ENCODE results near the gene PPIL4. TPM values are rescaled to one million over a fixed set of nuclear protein-coding genes. Genes with fewer than 3 reads are reported as not detected.

The PPIL4 gene
- total RNA-seq, 2 experiments from 2014 or later = 21.5 to 23.6 TPM

DNA sequence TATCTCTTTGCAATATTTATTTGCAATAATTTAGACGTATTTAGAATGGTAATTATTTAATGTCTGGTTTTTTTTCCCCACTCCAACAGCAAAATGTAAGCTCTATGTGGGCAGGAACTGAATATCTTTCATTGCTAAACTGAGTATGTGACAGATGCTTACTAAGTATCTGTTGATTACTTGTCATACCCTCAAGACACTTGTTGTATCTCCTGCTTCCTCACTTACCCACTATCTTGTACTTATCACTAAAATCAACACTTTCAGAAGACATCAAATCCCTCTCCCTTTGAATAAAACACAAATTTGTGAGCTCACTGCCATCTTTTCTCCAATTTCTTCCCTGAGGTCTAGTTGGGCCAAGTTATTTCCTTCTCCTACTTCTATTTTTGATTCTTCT, 30.3 kb downstream of the PPIL4 start:
- DNase-seq = no peak
- H3K9me3 Mint-ChIP-seq = peaks cover 8% of the 10 kb centered on the region
- no peak overlapping the region for H3K4me3 Mint-ChIP-seq
- intact Hi-C loops (cut with micrococcal nuclease) = loop anchor here (10.0 kb wide), 1 partner anchor 51 kb away; no protein-coding TSS in a partner anchor
- peak overlapping the region; percentile 69 for H3K27ac Mint-ChIP-seq
- no peaks in the 10 kb centered on the region for H3K27me3 Mint-ChIP-seq
- H3K4me1 Mint-ChIP-seq (ENCODE audit: low read depth) = peaks cover 53% of the 10 kb centered on the region
- ChIA-PET POLR2A (interaction anchor here (0.8 to 1.5 kb wide), 2 partner anchors 20 to 26 kb away, joined by 4 to 14 read pairs; no protein-coding TSS in a partner anchor), CTCF (interaction anchor here (0.6 to 4.5 kb wide), 15 partner anchors 7 to 469 kb away, joined by 3 to 52 read pairs (median 7); partner anchors contain the start of gene PPIL4)
- peaks cover 33% of the 10 kb centered on the region for H3K36me3 Mint-ChIP-seq

DNA sequence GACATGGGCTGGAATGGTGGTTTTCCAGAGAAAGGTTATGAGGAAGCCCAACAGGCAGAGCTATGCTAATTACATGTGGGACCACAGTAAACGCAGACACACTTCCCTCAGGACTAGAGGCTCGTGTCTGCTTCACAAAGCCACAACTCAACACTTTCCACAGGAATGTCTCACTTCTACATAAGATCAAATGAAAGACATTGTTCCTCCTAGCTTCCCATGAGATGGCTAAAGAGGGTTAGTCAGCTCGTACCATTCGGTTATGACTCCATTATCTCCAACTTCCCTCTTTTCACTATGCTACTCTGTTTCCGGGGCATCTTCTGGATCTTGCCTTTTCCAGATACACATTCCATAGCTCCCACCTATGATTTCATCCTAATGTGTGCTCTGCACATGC, 31.9 kb downstream of the PPIL4 start:
- Mint-ChIP-seq H3K36me3 (peaks cover 35% of the 10 kb centered on the region), H3K9me3 (peaks cover 8% of the 10 kb centered on the region), H3K27ac (peak overlapping the region; percentile 23), H3K27me3 (no peaks in the 10 kb centered on the region), H3K4me3 (no peak overlapping the region), H3K4me1 (ENCODE audit: low read depth) (peaks cover 59% of the 10 kb centered on the region)
- ChIA-PET POLR2A (interaction anchor here (0.9 kb wide), 1 partner anchor 19 kb away, joined by 3 read pairs; no protein-coding TSS in a partner anchor), CTCF (interaction anchor here (0.8 to 2.0 kb wide), 5 partner anchors 26 to 82 kb away, joined by 3 to 7 read pairs (median 4); partner anchors contain the start of gene ZC3H12D)
- no peak for DNase-seq
- intact Hi-C loops (cut with micrococcal nuclease) = loop anchor here (10.0 kb wide), 1 partner anchor 49 kb away; no protein-coding TSS in a partner anchor

DNA sequence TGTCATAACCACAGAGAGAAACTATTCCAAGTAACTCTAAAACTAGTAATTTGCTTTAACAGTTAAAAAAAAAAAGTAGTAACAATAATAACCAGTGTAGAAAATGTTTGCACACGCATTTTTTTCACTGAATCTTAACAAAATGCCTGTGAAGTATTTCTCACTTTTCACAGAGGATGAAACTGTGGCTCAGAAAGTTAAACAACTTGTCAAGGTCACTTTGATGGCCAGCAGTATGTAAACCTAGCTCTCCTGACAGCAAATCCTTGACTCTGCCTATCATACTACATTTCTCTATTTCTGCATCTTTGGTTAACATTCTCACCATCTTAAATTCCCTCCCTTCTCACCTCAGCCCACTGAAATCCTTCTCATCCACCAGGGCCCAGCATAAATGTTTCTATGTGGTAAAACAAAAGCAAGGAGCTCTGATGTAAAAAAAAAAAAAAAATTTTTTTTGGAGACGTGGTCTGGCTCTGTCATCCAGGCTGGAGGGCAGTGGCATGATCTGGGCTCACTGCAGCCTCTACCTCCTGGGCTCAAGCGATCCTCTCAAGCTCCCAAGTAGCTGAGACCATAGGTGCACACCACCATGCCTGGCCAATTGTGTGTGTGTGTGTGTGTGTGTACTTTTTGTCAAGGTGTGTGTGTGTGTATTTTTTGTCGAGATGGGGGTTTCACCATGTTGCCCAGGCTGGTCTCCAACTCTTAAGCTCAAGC, 34.9 kb downstream of the PPIL4 start:
- ChIA-PET POLR2A (interaction anchor here (0.5 to 2.5 kb wide), 3 partner anchors 15 to 174 kb away, joined by 6 to 17 read pairs (median 9); no protein-coding TSS in a partner anchor), CTCF (interaction anchor here (0.6 to 2.5 kb wide), 5 partner anchors 11 to 478 kb away, joined by 3 to 17 read pairs (median 3); partner anchors contain the start of gene ZC3H12D)
- Mint-ChIP-seq H3K4me3 (no peak overlapping the region), H3K27me3 (no peaks in the 10 kb centered on the region), H3K4me1 (ENCODE audit: low read depth) (peaks cover 67% of the 10 kb centered on the region), H3K36me3 (peaks cover 34% of the 10 kb centered on the region), H3K9me3 (peaks cover 8% of the 10 kb centered on the region), H3K27ac (peak overlapping the region; percentile 95)
- no peak for DNase-seq
- intact Hi-C loops (cut with micrococcal nuclease) = loop anchor here (10.0 kb wide), 1 partner anchor 46 kb away; no protein-coding TSS in a partner anchor

DNA sequence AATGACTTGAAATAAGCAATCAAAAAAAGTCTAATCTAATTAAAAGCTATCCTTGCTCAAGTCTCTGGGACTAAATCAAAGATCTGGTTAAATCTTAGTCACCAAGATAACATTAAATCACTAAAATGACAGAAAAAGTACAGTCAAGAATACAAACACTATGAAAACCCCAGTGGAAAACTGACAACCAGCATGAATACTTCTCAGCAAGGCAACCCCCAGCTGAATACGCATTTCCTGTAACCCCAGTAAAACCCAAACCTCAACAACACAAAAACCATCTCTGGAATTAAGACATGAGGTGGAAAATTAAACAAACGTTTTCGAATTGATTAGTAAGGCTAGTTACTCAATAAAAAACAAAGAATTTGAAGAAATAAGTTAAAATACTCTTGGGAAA, 37.4 kb downstream of the PPIL4 start:
- H3K27me3 Mint-ChIP-seq = no peaks in the 10 kb centered on the region
- H3K4me1 Mint-ChIP-seq (ENCODE audit: low read depth) = peaks cover 70% of the 10 kb centered on the region
- no peaks in the 10 kb centered on the region for H3K9me3 Mint-ChIP-seq
- intact Hi-C loops (cut with micrococcal nuclease) = loop anchor here (1.0 to 10.0 kb wide), 4 partner anchors 13 to 294 kb away; partner anchors contain the start of gene ZC3H12D
- peak overlapping the region; percentile 95 for H3K27ac Mint-ChIP-seq
- peaks cover 34% of the 10 kb centered on the region for H3K36me3 Mint-ChIP-seq
- peak; percentile 68 for DNase-seq
- POLR2A ChIA-PET = interaction anchor here (0.8 to 2.4 kb wide), 9 partner anchors 9 to 476 kb away, joined by 3 to 40 read pairs (median 4); no protein-coding TSS in a partner anchor
- CTCF ChIA-PET = interaction anchor here (1.0 to 2.6 kb wide), 12 partner anchors 8 to 480 kb away, joined by 3 to 21 read pairs (median 4); partner anchors contain the start of gene PPIL4
- peak overlapping the region; percentile 50 for H3K4me3 Mint-ChIP-seq

DNA sequence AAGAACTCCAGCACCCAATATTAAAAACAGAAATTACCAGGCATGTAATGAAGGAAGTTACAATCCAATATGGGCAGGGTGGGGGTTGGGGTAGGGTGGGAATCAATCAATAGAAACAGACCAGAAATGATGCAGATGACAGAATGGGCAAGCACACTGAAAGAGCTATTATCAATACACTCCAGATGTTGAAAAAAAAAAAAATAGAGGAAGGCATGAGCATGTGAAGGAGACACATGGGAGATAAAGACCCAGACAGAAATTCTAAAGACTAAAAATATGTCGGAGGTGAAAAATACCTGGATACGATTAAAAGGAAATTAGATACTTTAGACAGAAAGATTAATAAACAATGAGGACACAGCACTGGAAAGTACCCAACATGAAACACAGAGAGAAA, 42.0 kb downstream of the PPIL4 start:
- Mint-ChIP-seq H3K9me3 (no peaks in the 10 kb centered on the region), H3K4me3 (no peak overlapping the region), H3K36me3 (peaks cover 32% of the 10 kb centered on the region), H3K4me1 (ENCODE audit: low read depth) (peaks cover 77% of the 10 kb centered on the region), H3K27ac (peak overlapping the region; percentile 79), H3K27me3 (no peaks in the 10 kb centered on the region)
- ChIA-PET CTCF (interaction anchor here (2.0 to 2.3 kb wide), 2 partner anchors 9 to 12 kb away, joined by 7 to 10 read pairs; no protein-coding TSS in a partner anchor), POLR2A (interaction anchor here (1.0 to 2.9 kb wide), 4 partner anchors 9 to 171 kb away, joined by 4 to 12 read pairs (median 6); partner anchors contain the start of gene ZC3H12D)
- DNase-seq = no peak
- intact Hi-C loops (cut with micrococcal nuclease) = loop anchor here (10.0 kb wide), 1 partner anchor 289 kb away; no protein-coding TSS in a partner anchor

DNA sequence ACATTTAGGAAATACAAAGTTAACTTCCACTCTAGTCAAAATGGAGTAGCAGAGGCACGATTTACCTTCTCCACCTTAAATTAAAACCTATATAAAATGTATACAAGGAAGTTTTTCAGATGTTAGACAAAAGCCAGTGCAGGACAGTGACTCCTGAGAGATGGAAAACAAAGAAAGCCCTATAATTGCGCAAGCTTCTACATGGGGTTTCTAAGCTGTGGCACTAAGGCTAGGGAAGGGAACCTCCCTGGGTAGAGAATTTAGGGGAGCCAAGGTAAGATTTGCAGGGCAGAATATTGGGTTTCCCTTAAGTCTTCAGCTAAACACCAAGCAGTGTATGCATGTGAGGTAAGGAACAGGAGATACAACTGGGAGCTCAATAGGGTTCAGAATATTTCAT, 42.6 kb downstream of the PPIL4 start:
- CTCF ChIA-PET = interaction anchor here (0.6 to 2.3 kb wide), 3 partner anchors 9 to 743 kb away, joined by 3 to 10 read pairs (median 7); no protein-coding TSS in a partner anchor
- intact Hi-C loops (cut with micrococcal nuclease) = loop anchor here (10.0 kb wide), 1 partner anchor 288 kb away; no protein-coding TSS in a partner anchor
- H3K36me3 Mint-ChIP-seq = peaks cover 32% of the 10 kb centered on the region
- no peaks in the 10 kb centered on the region for H3K9me3 Mint-ChIP-seq
- peak overlapping the region; percentile 79 for H3K27ac Mint-ChIP-seq
- no peak overlapping the region for H3K4me3 Mint-ChIP-seq
- H3K4me1 Mint-ChIP-seq (ENCODE audit: low read depth) = peaks cover 75% of the 10 kb centered on the region
- DNase-seq = no peak
- no peaks in the 10 kb centered on the region for H3K27me3 Mint-ChIP-seq
- POLR2A ChIA-PET = interaction anchor here (0.5 to 2.9 kb wide), 7 partner anchors 8 to 171 kb away, joined by 3 to 12 read pairs (median 5); partner anchors contain the start of genes PPIL4 and ZC3H12D

DNA sequence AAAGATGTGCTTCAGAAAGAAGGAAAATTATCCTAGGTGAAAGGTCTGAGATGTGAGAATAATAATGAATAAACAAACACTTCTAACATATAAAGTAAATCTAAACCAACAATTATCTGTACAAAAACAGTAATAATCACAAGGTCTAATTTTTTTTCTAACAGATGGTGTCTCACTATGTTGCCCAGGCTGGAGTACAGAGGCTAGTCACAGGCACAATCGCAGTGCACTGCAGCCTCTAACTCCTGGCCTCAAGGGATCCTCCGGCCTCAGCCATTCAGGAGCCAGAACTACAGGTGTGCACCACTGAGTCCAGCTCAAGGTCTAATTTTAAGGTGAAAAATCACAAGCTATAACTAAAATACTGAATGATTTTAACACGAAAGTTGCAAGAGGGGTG, 44.1 kb downstream of the PPIL4 start:
- Mint-ChIP-seq H3K27me3 (no peaks in the 10 kb centered on the region), H3K36me3 (peaks cover 32% of the 10 kb centered on the region), H3K4me1 (ENCODE audit: low read depth) (peaks cover 76% of the 10 kb centered on the region), H3K9me3 (no peaks in the 10 kb centered on the region), H3K27ac (peak overlapping the region; percentile 89), H3K4me3 (no peak overlapping the region)
- ChIA-PET POLR2A (no interaction called here), CTCF (interaction anchor here (2.0 to 2.3 kb wide), 2 partner anchors 7 to 14 kb away, joined by 7 to 10 read pairs; no protein-coding TSS in a partner anchor)
- DNase-seq = no peak
- intact Hi-C loops (cut with micrococcal nuclease) = loop anchor here (2.0 to 10.0 kb wide), 2 partner anchors 17 to 287 kb away; partner anchors contain the start of gene ZC3H12D

DNA sequence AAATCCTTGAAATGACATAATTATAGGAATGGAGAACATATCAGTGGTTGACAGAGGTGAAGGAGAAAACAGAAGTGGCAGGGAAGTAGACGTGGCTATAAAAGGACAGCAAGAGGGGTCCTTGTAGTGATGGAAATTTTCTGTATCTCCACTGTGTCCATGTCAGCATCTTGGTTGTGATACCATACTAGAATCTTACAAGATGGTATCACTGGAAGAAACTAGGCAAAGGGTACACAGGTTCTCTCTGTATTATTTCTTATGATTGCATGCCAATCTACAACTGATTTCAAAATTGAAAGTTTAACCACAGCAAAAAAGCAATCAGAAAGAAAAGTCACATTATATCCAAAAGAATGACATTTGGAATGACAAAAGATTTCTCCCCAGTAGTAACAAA, 44.6 kb downstream of the PPIL4 start:
- CTCF ChIA-PET = no interaction called here
- POLR2A ChIA-PET = no interaction called here
- DNase-seq = no peak
- H3K36me3 Mint-ChIP-seq = peaks cover 34% of the 10 kb centered on the region
- intact Hi-C loops (cut with micrococcal nuclease) = loop anchor here (2.0 to 10.0 kb wide), 2 partner anchors 16 to 286 kb away; partner anchors contain the start of gene ZC3H12D
- peak overlapping the region; percentile 89 for H3K27ac Mint-ChIP-seq
- H3K4me1 Mint-ChIP-seq (ENCODE audit: low read depth) = peaks cover 76% of the 10 kb centered on the region
- H3K9me3 Mint-ChIP-seq = no peaks in the 10 kb centered on the region
- H3K4me3 Mint-ChIP-seq = no peak overlapping the region
- no peaks in the 10 kb centered on the region for H3K27me3 Mint-ChIP-seq

DNA sequence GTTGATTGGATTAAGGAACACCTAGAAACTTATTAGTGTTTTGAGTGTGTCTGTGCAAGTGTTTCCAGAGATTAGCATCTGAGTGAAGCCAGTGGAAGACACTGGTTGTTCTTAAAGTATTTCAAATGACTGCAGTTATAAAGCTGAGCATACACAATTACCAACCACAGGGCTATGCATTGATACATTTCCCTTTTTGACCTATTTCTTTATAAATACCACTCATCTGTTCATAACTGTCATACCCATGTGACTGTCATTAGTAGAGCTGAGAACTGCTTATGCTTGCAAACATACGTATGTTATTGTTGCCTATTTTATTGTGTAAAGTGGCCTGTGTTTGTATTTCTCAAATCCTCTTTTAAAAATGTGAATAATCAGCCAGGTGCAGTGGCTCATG, 45.7 kb downstream of the PPIL4 start:
- Mint-ChIP-seq H3K4me3 (no peak overlapping the region), H3K9me3 (no peaks in the 10 kb centered on the region), H3K36me3 (peaks cover 24% of the 10 kb centered on the region), H3K4me1 (ENCODE audit: low read depth) (peaks cover 77% of the 10 kb centered on the region), H3K27me3 (no peaks in the 10 kb centered on the region), H3K27ac (peak overlapping the region; percentile 91)
- intact Hi-C loops (cut with micrococcal nuclease) = loop anchor here (2.0 to 10.0 kb wide), 2 partner anchors 15 to 285 kb away; partner anchors contain the start of gene ZC3H12D
- ChIA-PET POLR2A (interaction anchor here (0.8 to 1.6 kb wide), 2 partner anchors 8 to 14 kb away, joined by 5 to 10 read pairs; no protein-coding TSS in a partner anchor), CTCF (interaction anchor here (0.6 to 2.9 kb wide), 5 partner anchors 8 to 16 kb away, joined by 3 to 13 read pairs (median 3); partner anchors contain the start of gene ZC3H12D)
- no peak for DNase-seq

DNA sequence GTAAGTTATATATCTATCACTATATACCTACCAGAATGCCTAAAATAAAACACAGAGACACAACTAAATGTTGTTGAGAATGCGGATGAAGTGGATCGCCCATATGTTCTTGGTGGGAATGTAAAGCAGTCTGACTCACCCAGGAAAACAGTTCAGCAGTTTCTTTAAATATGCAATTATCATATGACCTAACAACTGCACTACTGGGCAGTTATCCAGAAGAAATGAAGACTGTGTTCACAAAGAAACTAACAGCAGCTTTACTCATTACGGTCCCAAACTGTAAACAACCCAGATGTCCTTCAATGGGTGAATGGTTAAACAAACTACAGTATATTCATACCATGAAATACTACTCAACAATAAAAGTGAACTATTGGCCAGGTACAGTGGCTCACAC, 46.8 kb downstream of the PPIL4 start:
- ChIA-PET POLR2A (interaction anchor here (0.8 to 1.6 kb wide), 4 partner anchors 9 to 23 kb away, joined by 3 to 10 read pairs (median 4); no protein-coding TSS in a partner anchor), CTCF (interaction anchor here (1.3 to 2.9 kb wide), 4 partner anchors 9 to 63 kb away, joined by 3 to 13 read pairs (median 6); partner anchors contain the start of gene ZC3H12D)
- intact Hi-C loops (cut with micrococcal nuclease) = loop anchor here (5.0 to 10.0 kb wide), 3 partner anchors 357 to 664 kb away; no protein-coding TSS in a partner anchor
- no peaks in the 10 kb centered on the region for H3K9me3 Mint-ChIP-seq
- DNase-seq = no peak
- H3K4me3 Mint-ChIP-seq = no peak overlapping the region
- peaks cover 82% of the 10 kb centered on the region for H3K4me1 Mint-ChIP-seq (ENCODE audit: low read depth)
- peak overlapping the region; percentile 97 for H3K27ac Mint-ChIP-seq
- H3K27me3 Mint-ChIP-seq = no peaks in the 10 kb centered on the region
- H3K36me3 Mint-ChIP-seq = peaks cover 19% of the 10 kb centered on the region

DNA sequence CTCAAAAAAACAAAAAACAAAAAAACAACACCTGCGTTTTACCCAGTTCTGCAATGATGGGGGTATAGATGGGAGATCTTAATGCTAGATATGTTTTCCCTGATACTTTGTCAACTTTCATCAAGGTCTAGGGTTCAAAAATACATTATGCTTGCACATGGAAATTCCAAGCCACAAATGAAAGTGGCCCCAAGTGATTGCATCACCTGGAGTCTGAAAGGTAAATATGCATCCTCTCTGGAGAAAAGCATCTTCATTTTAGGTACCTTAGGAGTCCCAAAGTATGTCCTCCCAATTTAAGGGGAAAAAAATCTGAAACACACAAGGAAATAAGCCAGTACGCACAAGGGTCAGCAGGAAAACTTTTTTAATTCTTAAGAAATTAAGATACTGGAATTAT, 48.5 kb downstream of the PPIL4 start:
- peak overlapping the region; percentile 74 for H3K4me3 Mint-ChIP-seq
- CTCF ChIA-PET = interaction anchor here (1.3 to 4.6 kb wide), 2 partner anchors 12 to 20 kb away, joined by 7 to 53 read pairs; partner anchors contain the start of gene ZC3H12D
- DNase-seq = no peak
- H3K27ac Mint-ChIP-seq = peak overlapping the region; percentile 97
- H3K9me3 Mint-ChIP-seq = no peaks in the 10 kb centered on the region
- peaks cover 18% of the 10 kb centered on the region for H3K36me3 Mint-ChIP-seq
- peaks cover 86% of the 10 kb centered on the region for H3K4me1 Mint-ChIP-seq (ENCODE audit: low read depth)
- intact Hi-C loops (cut with micrococcal nuclease) = loop anchor here (2.0 to 10.0 kb wide), 4 partner anchors 179 to 663 kb away; no protein-coding TSS in a partner anchor
- POLR2A ChIA-PET = interaction anchor here (2.8 to 4.8 kb wide), 3 partner anchors 11 to 18 kb away, joined by 14 to 40 read pairs (median 17); no protein-coding TSS in a partner anchor
- H3K27me3 Mint-ChIP-seq = no peaks in the 10 kb centered on the region
